Transverse colon (tissue), 3 donors: ENCODE measurements around the gene ADAM12.

ENCODE experiments used
- CTCF ChIP-seq, 5 experiments: fragments of 200-600 bp in 3 of 5; fragments of 450-650 bp in 2 of 5; sonication (generic) in 3 of 5; IDR thresholded peaks; 1 replicate in 2 of 5; 2 replicates in 3 of 5; pipeline ENCODE4 v1.5.1; 2016 to 2017; ENCODE audit warnings: antibody characterized with exemption in 5 of 5, inconsistent platforms in 3 of 5, mild to moderate bottlenecking in 2 of 5, moderate library complexity in 1 of 5
- EP300 ChIP-seq: sonication (generic); formaldehyde crosslinking; IDR thresholded peaks from one replicate; pipeline ENCODE4 v1.6.1; 2017; ENCODE audit warnings: antibody characterized with exemption, low read depth

- TF ChIP-seq CTCF (IDR thresholded peaks at IDR 0.05) (no peak), EP300 (no peak)
These were observed 371.4 kb downstream of the ADAM12 start for GRCh38 chr10:126016882-126017281.
